NCI-H460 (cell line): Measurements from ENCODE around the gene WNK1. TPM values are rescaled to one million over a fixed set of nuclear protein-coding genes. Genes with fewer than 3 reads are reported as not detected.
"Not testable (repeated sequence)": the region's sequence is repeated elsewhere in the genome, so short reads cannot be mapped to it uniquely, and the experiment has no call there.

ENCODE experiments used
- DNase-seq: peaks from one replicate; pipeline ENCODE4 v3.0.0-alpha.2; 2016; ENCODE audit warnings: low read depth; ENCODE audit errors: extremely low read depth
- total RNA-seq: library from RNA; depleted of rRNA; stranded (reverse); fragments of >200 nt; shearing (Covaris generic); gene quantifications from 2 replicates; pipeline ENCODE4 v1.2.3, GENCODE V29; 2014

Gene WNK1
- total RNA-seq, 1 experiment from 2014 or later: 49.0 TPM

GRCh38 chr12:904010-904414 is 151.6 kb downstream of the WNK1 start:
- no peak for DNase-seq

DNA sequence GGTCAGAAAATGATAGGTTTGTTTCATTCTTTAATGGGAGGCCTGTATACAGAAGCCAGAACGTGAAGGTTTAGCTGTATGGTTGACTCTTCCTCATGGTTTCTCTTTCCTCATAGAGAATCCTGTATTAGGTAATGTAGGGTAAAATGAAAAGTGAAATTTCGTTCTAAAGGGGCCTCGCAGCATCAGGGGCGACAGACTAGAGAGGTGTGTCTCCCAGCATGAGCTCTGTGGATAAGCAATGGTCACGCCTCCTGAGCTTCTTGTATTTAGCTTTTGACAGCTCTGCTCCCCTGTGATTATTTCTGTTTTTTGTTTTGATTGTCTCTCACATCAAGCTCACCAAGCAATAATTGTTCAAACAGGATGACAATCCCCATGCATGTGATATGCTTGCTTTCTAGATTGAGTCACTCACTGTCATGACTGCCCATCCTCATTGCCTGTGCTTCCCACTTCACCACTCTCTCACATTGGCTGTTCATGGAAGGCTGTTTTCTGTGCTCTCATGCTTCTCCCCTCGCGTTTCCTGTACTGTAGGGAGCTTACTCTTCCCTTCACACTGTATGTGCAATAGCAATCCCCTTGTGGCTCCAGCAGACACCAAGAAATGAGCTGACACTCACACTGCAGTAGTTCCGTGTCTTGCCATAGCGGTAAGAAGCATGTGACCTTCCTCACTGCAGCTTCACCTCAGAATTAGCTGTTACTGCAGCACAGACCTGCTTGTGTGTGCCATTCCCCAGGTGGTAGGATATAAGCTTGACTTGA is 153.1 kb downstream of the WNK1 start:
- no peak for DNase-seq

DNA sequence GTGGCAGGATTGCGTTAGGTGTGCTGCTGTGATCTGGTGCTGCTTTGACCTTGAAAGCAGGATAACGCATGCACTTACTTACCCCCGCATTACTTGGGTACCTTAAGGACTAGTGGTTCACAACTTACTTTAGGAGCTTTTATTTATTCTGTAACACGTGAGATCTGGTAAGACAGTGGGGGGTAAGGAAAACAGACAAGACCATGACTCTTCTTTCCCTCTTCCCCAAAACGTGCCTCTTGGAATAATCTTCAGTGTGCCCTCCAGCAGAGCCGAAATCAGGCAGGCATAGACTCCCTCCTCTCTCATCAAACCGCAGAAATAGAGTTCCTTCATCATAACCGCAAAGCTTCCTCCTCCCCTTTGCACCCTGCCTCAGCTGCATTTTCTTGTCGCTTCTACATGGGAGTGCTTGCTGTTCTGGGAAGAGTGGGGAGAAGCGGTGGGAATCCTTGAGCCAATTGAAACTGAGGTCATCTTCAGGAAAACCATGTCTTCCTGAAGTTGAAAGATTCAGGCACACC is 153.7 kb downstream of the WNK1 start:
- DNase-seq: no peak

- DNase-seq: no peak
Measured at GRCh38 chr12:907413-908185, 155.2 kb downstream of the WNK1 start.

DNA sequence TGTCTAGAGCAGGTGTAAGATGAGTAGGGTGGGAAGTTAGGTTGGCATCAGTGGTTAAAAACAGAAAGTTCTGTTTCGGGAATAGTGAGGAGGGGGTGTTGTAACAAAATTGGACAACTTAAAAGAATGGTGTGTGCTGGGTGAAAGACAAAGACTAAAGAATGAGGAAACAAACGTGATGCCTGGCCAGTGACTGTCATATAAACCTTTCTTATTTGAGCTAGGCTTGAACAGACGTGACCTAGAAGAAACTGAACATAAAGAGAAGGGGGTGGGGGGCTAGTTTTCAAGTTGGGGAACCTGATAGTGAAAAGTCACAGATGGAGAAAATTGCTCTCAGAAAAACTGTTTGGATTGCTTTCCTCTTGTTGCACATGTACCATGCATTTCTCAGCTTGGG is 157.5 kb downstream of the WNK1 start:
- no peak for DNase-seq

DNA sequence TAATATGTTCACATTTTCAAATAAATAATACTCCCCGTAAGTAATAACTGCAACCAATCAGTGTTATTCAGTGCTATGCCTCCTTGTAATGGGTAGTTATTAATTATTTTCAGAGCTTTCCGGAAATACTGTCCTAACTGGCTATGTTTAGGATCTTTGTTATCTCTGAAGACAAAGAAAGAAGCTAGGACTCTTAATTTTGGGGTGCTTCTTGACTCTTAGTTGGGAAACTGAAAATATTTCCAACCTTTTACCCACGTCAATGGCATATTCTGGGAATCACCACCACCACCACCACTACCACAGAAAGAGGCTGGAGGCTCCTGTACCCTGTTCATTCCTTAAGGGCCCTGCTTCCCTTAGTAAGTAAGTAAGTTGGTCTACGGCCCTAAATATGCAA is 158.0 kb downstream of the WNK1 start:
- DNase-seq: no peak

- DNase-seq: no peak
Measured at GRCh38 chr12:911191-911826, 158.9 kb downstream of the WNK1 start.

- DNase-seq: no peak
Measured at GRCh38 chr12:912466-913235, 160.3 kb downstream of the WNK1 start.

DNA sequence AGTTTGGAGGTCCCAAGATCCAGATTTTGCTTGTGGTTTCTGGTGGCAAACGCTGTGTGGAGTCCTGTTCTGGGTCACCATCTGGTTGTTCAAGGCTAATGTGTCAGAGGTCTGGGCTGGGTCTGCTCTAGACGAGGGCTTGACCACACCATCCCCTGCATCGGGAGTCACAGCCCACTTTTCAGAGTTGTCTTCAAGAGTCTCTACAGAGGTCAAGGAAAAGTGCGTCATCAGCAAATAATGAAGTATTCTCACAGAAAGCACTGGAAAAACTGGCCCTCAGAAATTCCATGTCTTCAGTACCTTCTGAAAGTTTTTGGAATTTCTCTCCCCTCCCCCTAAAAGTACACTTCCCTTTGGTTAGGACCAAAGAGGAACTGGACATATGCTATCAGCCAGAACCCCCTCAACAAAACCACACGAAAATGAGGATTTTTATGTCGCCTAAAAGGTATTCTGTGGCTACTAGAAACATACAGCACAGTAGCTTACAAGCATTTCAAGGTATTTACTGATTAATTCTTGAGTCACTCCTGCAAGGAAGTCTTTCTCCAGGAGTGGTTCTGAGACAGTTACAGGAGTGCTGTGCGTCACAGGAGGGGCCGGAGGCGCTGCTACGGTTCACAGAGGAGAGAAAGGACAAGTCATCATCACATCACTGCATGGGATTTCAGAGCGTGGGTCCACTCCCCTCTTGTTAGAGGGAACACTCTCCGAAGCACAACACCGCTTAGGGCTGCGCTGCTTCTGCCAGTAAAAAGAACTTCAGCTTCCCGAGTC is 161.7 kb downstream of the WNK1 start:
- no peak for DNase-seq

DNA sequence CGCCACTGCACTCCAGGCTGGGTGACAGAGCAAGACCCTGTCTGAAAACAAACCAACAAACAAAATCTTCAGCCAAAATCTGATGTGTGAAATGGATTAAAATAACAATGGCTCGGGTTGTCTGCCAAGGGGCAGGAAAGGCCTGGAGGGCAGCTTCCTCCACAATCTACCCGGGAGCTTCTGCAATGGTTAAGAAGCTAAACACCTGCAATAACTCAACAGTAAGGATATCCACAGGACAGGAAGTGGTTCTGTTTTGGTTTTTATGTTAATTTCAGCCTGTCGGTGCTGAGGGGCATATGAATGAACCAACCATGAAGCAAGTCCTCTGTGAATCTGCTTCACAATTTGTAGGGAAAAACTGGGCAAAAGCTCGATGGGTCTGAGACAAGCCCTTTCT is 162.7 kb downstream of the WNK1 start:
- DNase-seq: no peak

- no peak for DNase-seq
Measured at GRCh38 chr12:916240-916639, 163.9 kb downstream of the WNK1 start.

DNA sequence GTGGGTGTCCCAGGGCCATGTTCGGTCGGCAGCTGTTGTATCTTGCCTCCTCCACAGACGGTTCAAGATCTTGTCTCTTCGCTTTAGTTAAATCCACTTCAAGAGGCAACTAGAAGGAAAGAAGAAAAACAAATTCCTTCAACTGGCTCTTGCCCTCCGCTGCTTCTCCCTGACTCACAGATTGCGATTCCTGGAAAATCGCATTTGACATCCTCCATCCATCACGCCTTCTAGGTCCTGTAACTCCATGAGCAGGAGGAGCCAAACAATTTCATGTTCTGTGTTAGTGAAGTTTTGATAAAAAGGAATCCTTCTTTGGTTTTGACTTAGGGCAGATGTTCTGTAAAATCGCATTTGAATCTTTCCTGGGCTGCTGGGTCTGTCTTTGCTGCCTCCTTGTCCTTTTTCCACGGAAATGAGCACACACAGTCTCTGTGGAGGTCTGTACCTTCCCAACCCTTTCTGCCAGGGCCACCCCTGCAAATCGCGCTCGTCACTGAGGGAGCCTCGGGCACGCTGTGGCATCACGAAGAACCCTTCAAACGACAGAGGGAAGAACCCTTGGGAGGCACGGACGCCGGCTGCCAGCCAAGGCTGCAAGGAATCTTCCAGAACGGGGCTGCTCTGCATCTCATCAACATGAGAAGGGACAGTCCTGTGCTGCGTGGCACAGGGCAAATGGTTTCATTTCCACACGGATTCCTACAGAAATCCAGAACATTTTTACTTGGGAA is 164.5 kb downstream of the WNK1 start:
- DNase-seq: no peak

GRCh38 chr12:920676-921075 is 168.3 kb downstream of the WNK1 start:
- no peak for DNase-seq

DNA sequence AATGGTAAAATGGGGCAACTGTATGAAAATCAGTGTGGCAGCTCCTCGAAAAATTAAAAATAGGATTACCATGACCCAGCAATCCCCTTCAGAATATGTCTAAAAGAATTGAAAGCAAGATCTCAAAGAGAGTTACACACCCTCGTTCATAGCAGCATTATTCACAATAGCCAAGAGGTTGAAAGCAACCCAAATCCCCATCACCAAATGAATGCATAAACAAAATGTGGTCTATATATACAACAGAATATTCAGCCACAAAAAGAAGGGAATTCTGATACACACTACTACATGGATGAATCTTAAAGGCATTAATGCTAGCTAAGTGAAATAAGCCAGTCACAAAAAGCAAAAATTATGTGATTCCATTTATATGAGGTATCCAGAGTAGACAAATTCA is 169.9 kb downstream of the WNK1 start:
- DNase-seq: no peak

DNA sequence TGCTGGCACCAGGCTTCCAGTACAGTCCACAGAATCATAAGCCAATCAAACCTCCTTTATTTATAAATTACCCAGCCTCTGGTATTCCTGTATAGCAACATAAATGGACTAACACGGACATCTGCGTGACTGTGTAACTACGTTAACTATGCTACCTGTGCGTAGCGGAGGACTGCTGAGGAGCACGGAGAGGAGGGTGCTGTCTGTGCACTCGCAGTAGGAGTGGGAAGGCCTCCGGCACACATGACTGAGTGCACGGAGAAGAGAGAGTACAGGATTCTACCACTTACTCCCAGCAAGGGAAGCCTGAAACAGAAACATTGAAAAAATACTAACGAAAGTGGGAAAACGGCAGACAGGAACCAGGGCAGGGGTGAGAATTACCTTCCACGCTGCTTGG is 174.3 kb downstream of the WNK1 start:
- no peak for DNase-seq

GRCh38 chr12:931060-931459 is 178.7 kb downstream of the WNK1 start:
- no peak for DNase-seq

GRCh38 chr12:931591-931990 is 179.2 kb downstream of the WNK1 start:
- no peak for DNase-seq

- DNase-seq: not testable (repeated sequence)
Measured at GRCh38 chr12:935891-936290, 183.5 kb downstream of the WNK1 start.
